ENCODE results near the gene CCDC13. TPM values are rescaled to one million over a fixed set of nuclear protein-coding genes. Genes with fewer than 3 reads are reported as not detected.

Gene CCDC13
- total and polyA plus RNA-seq, 5 donors from 2014 or later, result 0.15 to 0.33 (median 0.29) TPM; not detected in 1

DNA sequence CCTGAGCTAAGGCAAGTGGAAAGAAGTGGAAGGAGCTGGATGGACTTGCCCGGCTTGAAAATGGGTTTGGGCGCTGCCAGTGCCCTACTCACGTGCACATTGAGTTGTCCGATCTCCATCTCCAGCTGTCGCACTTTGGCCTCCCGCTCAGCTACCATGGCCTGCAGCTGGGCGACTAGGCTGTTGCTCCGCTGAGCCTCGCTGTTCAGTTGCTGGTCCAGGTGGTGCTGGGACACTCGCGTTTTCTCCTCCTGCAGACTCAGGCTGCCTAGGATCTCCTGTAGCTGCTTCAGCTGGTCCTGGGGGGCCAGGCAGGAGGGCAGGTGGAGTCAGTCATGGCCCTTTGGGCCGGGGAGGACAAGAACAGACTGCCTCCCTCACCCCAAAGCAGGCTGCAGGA lies 37.4 kb downstream of the CCDC13 start:
- no peak overlapping the region for H3K27ac ChIP-seq (ENCODE audit: insufficient read depth, low read length, poor library complexity, severe bottlenecking)
- Mint-ChIP-seq H3K4me1 (no peaks in the 10 kb centered on the region), H3K9me3 (peaks cover 0 to 4% (median 0%) of the 10 kb centered on the region in 7 donors), H3K4me3 (no peak overlapping the region), H3K27ac (peak overlapping the region in 1 of 3 donors; percentile 52), H3K27me3 (peaks cover 7% of the 10 kb centered on the region), H3K36me3 (no peaks in the 10 kb centered on the region)
- H3K9me3 ChIP-seq (ENCODE audit: control insufficient read depth in 2 of 2, low read length in 2 of 2), result no peaks in the 10 kb centered on the region
- no peaks in the 10 kb centered on the region for H3K4me1 ChIP-seq (ENCODE audit: control insufficient read depth, insufficient read depth, low read length, poor library complexity, severe bottlenecking)
- no peak overlapping the region for H3K4me3 ChIP-seq (ENCODE audit: low read depth, low read length)
- DNase-seq, result no peak
- ATAC-seq (ENCODE audit: low read depth in 2 of 2), result no peak
- no peaks in the 10 kb centered on the region for H3K27me3 ChIP-seq (ENCODE audit: control insufficient read depth, insufficient read depth, low read length)
- H3K36me3 ChIP-seq (ENCODE audit: control insufficient read depth, insufficient read depth, low read length), result no peaks in the 10 kb centered on the region

DNA sequence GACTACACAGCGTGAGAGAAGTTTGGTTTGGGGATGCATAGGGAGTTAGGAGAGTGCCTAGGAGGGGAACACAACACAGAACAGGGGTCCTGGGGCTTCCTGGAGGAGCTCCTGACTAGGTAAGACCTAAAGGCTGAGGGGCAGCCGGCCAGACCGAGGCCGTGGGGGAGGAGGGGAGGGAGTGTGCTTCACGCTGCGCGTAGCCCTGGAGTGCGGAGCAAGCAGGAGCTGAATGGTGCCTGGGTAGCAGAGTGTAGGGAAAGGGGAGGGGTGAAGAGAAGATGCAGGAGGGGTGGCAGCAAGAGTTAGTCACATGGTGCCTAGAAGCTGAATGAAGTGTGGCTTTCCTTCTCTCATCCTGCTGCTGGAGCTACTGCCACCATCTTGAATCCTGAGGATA lies 38.0 kb downstream of the CCDC13 start:
- ATAC-seq (ENCODE audit: low read depth in 2 of 2), result no peak
- Histone ChIP-seq H3K9me3 (ENCODE audit: control insufficient read depth in 2 of 2, low read length in 2 of 2) (no peaks in the 10 kb centered on the region), H3K36me3 (ENCODE audit: control insufficient read depth, insufficient read depth, low read length) (no peaks in the 10 kb centered on the region), H3K4me3 (ENCODE audit: low read depth, low read length) (no peak overlapping the region), H3K27me3 (ENCODE audit: control insufficient read depth, insufficient read depth, low read length) (no peaks in the 10 kb centered on the region), H3K27ac (ENCODE audit: insufficient read depth, low read length, poor library complexity, severe bottlenecking) (no peak overlapping the region), H3K4me1 (ENCODE audit: control insufficient read depth, insufficient read depth, low read length, poor library complexity, severe bottlenecking) (no peaks in the 10 kb centered on the region)
- H3K36me3 Mint-ChIP-seq, result no peaks in the 10 kb centered on the region
- peaks cover 0 to 4% (median 0%) of the 10 kb centered on the region in 7 donors for H3K9me3 Mint-ChIP-seq
- DNase-seq, result no peak
- peak overlapping the region in 1 of 3 donors; percentile 52 for H3K27ac Mint-ChIP-seq
- peaks cover 7% of the 10 kb centered on the region for H3K27me3 Mint-ChIP-seq
- no peak overlapping the region for H3K4me3 Mint-ChIP-seq
- H3K4me1 Mint-ChIP-seq, result no peaks in the 10 kb centered on the region

DNA sequence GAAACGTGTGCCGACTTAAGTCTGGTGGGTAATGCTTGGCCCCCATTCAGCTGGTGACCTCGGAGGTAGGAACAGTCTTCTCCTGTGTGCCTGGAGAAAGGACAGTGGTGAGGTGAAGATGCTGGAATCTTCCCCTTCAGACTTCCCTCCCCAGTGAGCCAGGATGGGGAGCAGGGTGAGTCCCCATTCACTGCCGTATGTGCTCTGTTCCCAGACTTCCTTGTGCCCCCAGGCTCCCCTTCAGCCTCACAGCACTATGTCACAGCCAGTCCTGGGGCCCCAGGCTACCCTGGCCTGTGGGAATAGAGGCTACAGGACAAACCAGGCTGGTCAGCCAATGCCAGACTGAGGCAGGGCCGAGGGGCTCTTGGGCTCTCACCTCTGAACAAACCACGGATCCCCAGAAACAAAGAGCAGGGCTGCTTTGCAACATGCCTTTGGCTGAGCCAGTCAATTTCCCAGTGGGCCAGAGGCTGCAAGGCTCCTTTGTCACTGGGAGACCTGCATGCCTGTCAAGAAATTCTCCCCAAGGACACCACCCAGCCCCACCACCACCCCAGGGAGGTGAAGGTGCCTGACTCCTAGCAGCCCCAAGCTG lies 38.7 kb downstream of the CCDC13 start:
- Mint-ChIP-seq H3K27ac (no peak overlapping the region), H3K27me3 (peaks cover 7% of the 10 kb centered on the region), H3K36me3 (no peaks in the 10 kb centered on the region), H3K4me3 (no peak overlapping the region), H3K9me3 (peaks cover 0 to 4% (median 0%) of the 10 kb centered on the region in 7 donors), H3K4me1 (no peaks in the 10 kb centered on the region)
- no peaks in the 10 kb centered on the region for H3K36me3 ChIP-seq (ENCODE audit: control insufficient read depth, insufficient read depth, low read length)
- H3K4me1 ChIP-seq (ENCODE audit: control insufficient read depth, insufficient read depth, low read length, poor library complexity, severe bottlenecking), result no peaks in the 10 kb centered on the region
- ATAC-seq (ENCODE audit: low read depth in 2 of 2) (no peak), DNase-seq (no peak)
- no peaks in the 10 kb centered on the region for H3K27me3 ChIP-seq (ENCODE audit: control insufficient read depth, insufficient read depth, low read length)
- no peak overlapping the region for H3K4me3 ChIP-seq (ENCODE audit: low read depth, low read length)
- H3K9me3 ChIP-seq (ENCODE audit: control insufficient read depth in 2 of 2, low read length in 2 of 2), result no peaks in the 10 kb centered on the region
- no peak overlapping the region for H3K27ac ChIP-seq (ENCODE audit: insufficient read depth, low read length, poor library complexity, severe bottlenecking)

DNA sequence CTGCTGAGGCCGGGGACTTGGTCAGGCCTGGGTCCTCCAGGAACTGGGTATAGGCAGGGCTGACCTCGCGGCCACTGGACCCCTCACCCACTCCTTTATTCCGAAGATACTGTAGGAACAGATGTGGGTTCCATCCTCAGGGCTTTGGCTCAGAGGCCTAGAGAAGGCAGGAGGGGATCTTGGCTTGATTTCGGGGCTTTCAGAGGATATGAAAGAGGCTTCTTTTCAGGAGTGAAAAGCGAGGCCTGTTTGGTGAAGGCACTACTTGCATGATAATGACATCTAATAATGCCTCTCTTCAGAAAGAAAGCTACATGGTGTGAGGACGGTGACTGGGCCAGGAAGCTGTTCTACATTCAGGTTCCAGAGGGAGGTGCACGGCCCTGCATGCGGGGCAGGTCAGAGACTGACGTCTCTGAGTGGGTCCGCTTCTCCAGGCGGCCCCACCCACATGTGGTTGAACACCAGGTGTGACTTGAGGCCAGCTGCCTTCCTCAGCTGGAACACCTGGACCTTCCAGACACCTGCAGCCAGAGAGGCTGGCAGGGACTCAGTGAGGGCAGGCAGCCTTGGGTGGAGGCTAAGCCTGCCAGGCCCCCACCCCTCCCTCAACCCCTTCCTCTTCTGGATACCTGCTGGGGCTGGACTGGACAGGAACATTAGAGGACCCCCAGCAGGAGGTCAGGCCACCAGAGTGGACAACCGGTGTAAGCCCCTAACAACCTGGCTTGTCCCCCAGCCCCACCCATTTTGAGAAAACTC lies 39.4 kb downstream of the CCDC13 start:
- no peak for DNase-seq
- peaks cover 0 to 4% (median 0%) of the 10 kb centered on the region in 7 donors for H3K9me3 Mint-ChIP-seq

DNA sequence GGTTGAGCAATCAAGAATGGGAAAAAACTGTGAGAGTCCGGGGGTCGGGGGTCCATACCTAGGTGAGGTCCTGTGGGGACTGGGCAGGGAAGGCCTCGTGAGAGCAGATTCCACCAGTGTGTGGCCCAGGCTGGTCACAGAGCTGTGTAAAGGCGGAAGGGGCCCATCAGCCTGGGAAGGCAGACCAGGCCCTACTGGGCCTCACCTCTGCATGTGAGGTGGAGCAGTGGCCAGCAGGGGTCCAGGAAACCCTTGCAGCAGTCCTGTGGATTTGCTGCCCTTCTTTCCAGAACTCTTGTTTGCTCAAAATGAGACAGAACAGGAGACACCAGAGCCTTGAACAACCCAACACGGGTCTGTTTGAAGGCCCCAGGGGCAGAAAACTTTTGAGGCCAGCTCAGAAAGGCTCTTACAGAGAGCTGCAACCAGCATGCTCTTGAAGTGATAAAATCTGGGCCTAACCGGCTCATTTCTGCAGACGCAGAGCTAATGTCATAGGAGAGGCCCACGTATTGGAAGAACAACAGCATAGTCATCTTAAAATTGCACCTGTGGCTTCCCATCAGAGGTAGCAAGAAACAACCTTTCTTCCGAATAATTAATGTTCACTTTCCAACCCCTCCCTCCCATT lies 40.1 kb downstream of the CCDC13 start:
- peaks cover 0 to 4% (median 0%) of the 10 kb centered on the region in 4 donors for H3K4me1 Mint-ChIP-seq

More for the DNA sequence above, 39.4 kb downstream of the CCDC13 start:
- Mint-ChIP-seq H3K27me3 (peaks cover 7% of the 10 kb centered on the region), H3K4me1 (peaks cover 0 to under 1% (median 0%) of the 10 kb centered on the region in 4 donors), H3K27ac (no peak overlapping the region), H3K36me3 (no peaks in the 10 kb centered on the region), H3K4me3 (no peak overlapping the region)
- Histone ChIP-seq H3K9me3 (ENCODE audit: control insufficient read depth in 2 of 2, low read length in 2 of 2) (no peaks in the 10 kb centered on the region), H3K27me3 (ENCODE audit: control insufficient read depth, insufficient read depth, low read length) (no peaks in the 10 kb centered on the region), H3K4me1 (ENCODE audit: control insufficient read depth, insufficient read depth, low read length, poor library complexity, severe bottlenecking) (no peaks in the 10 kb centered on the region), H3K36me3 (ENCODE audit: control insufficient read depth, insufficient read depth, low read length) (no peaks in the 10 kb centered on the region), H3K4me3 (ENCODE audit: low read depth, low read length) (no peak overlapping the region), H3K27ac (ENCODE audit: insufficient read depth, low read length, poor library complexity, severe bottlenecking) (no peak overlapping the region)
- ATAC-seq (ENCODE audit: low read depth in 2 of 2), result no peak

DNA sequence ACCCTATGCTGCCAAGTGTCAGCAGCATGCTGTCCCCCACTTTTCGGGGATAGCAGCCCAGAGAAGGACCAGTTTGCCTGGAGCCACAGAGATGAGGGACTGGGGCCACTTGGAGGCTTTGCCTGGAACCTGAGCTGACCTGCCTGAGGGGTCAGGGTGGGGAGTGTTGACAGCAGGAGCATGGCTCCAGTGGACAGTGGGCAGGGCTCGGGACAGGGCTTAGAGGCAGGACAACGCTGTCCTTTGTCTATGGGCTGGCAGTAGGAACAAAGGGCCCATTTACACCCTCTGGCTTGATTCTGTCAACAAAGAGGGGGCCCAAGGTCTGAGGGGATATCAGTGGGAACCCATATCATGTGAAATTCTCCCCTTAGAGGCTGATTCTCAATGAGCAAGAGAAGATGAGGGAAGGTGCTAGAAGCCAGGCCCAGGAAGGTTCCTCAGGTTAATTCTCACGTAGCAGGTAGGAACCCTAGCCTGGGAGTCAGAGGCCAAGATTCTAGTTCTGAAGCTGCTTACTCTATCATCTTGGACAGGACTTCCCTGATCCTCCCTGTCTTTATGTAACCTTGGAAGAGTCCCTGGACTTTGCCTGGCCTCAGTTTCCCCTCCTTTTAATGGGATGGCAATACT lies 40.7 kb downstream of the CCDC13 start:
- Histone ChIP-seq H3K4me3 (ENCODE audit: low read depth, low read length) (no peak overlapping the region), H3K36me3 (ENCODE audit: control insufficient read depth, insufficient read depth, low read length) (no peaks in the 10 kb centered on the region), H3K9me3 (ENCODE audit: control insufficient read depth in 2 of 2, low read length in 2 of 2) (no peaks in the 10 kb centered on the region), H3K27ac (ENCODE audit: insufficient read depth, low read length, poor library complexity, severe bottlenecking) (no peak overlapping the region), H3K4me1 (ENCODE audit: control insufficient read depth, insufficient read depth, low read length, poor library complexity, severe bottlenecking) (no peaks in the 10 kb centered on the region), H3K27me3 (ENCODE audit: control insufficient read depth, insufficient read depth, low read length) (no peaks in the 10 kb centered on the region)
- H3K27me3 Mint-ChIP-seq, result peaks cover 7% of the 10 kb centered on the region
- ATAC-seq (ENCODE audit: low read depth in 2 of 2) (no peak), DNase-seq (no peak)
- no peak overlapping the region for H3K4me3 Mint-ChIP-seq
- no peaks in the 10 kb centered on the region for H3K36me3 Mint-ChIP-seq
- H3K27ac Mint-ChIP-seq, result peak overlapping the region in 1 of 3 donors; percentile 20
- H3K4me1 Mint-ChIP-seq, result peaks cover 0 to 4% (median 0%) of the 10 kb centered on the region in 4 donors
- peaks cover 0 to 1% (median 0%) of the 10 kb centered on the region in 7 donors for H3K9me3 Mint-ChIP-seq

More for the DNA sequence above, 40.1 kb downstream of the CCDC13 start:
- no peak for ATAC-seq (ENCODE audit: low read depth in 2 of 2)
- Histone ChIP-seq H3K36me3 (ENCODE audit: control insufficient read depth, insufficient read depth, low read length) (no peaks in the 10 kb centered on the region), H3K4me3 (ENCODE audit: low read depth, low read length) (no peak overlapping the region), H3K9me3 (ENCODE audit: control insufficient read depth in 2 of 2, low read length in 2 of 2) (no peaks in the 10 kb centered on the region), H3K27me3 (ENCODE audit: control insufficient read depth, insufficient read depth, low read length) (no peaks in the 10 kb centered on the region), H3K4me1 (ENCODE audit: control insufficient read depth, insufficient read depth, low read length, poor library complexity, severe bottlenecking) (no peaks in the 10 kb centered on the region), H3K27ac (ENCODE audit: insufficient read depth, low read length, poor library complexity, severe bottlenecking) (no peak overlapping the region)
- Mint-ChIP-seq H3K36me3 (no peaks in the 10 kb centered on the region), H3K27ac (no peak overlapping the region), H3K27me3 (peaks cover 7% of the 10 kb centered on the region), H3K9me3 (peaks cover 0 to 1% (median 0%) of the 10 kb centered on the region in 7 donors), H3K4me3 (no peak overlapping the region)
- DNase-seq, result no peak

DNA sequence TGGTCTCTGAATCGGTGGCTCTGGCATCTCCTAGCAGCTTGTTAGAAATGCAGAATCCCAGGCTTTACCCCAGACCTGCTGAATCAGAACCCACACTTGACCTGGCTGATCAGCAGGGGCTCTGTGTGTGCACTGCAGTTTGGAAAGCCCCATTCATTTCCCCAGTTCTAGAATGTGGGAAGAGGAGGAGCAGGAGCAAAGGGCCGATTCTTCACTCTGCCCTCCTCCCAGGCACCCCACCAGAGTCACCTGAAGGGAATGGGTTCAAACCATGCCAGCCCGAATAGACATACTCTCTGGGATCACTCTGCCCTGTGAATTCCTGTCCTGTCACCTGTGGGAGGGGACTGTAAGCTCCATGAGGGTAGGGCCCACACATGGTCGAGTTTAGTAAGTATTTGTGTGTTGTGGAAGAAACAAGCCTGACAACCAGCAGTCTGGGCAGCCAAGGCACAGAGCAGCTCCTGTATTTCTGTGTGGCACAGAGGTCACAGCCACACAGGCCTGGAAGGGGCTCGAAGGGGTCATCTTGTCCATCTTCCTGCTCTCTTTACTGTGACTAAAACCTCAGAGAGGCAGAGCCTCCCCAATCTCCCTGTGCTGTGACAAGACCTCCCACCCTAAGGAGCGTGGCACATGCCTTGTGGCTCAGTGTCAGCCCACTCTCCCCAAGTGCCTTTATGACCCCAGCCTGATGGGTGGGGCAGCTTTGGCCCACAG lies 41.4 kb downstream of the CCDC13 start:
- H3K36me3 Mint-ChIP-seq, result no peaks in the 10 kb centered on the region

More for the DNA sequence above, 41.4 kb downstream of the CCDC13 start:
- no peak overlapping the region for H3K4me3 ChIP-seq (ENCODE audit: low read depth, low read length)
- no peaks in the 10 kb centered on the region for H3K9me3 ChIP-seq (ENCODE audit: control insufficient read depth in 2 of 2, low read length in 2 of 2)
- no peaks in the 10 kb centered on the region for H3K4me1 ChIP-seq (ENCODE audit: control insufficient read depth, insufficient read depth, low read length, poor library complexity, severe bottlenecking)
- DNase-seq, result no peak
- H3K27ac ChIP-seq (ENCODE audit: insufficient read depth, low read length, poor library complexity, severe bottlenecking), result no peak overlapping the region
- Mint-ChIP-seq H3K4me3 (no peak overlapping the region), H3K4me1 (peaks cover 0 to 4% (median 0%) of the 10 kb centered on the region in 4 donors), H3K9me3 (peaks cover 0 to 3% (median 0%) of the 10 kb centered on the region in 7 donors), H3K27me3 (peaks cover 7% of the 10 kb centered on the region), H3K27ac (peak overlapping the region in 1 of 3 donors; percentile 20)
- no peaks in the 10 kb centered on the region for H3K36me3 ChIP-seq (ENCODE audit: control insufficient read depth, insufficient read depth, low read length)
- no peaks in the 10 kb centered on the region for H3K27me3 ChIP-seq (ENCODE audit: control insufficient read depth, insufficient read depth, low read length)
- no peak for ATAC-seq (ENCODE audit: low read depth in 2 of 2)

All from CD4-positive, CD25-positive, alpha-beta regulatory T cell (primary cell).